Psoas muscle (tissue), 8 donors: ENCODE measurements around the gene DDX24. TPM values are rescaled to one million over a fixed set of nuclear protein-coding genes. Genes with fewer than 3 reads are reported as not detected.

Source experiments
- ATAC-seq, 4 donors: fragments of 200-7000 bp; cut with Tn5 transposase; one replicate each; pipeline ENCODE4 v1.9.1; 2020; ENCODE audit warnings: moderate library complexity in 3 of 4, mild to moderate bottlenecking in 2 of 4
- DNase-seq, 2 donors: peaks; one replicate each; pipeline ENCODE4 v3.0.0-alpha.2; 2020
- H3K27ac ChIP-seq: fragments of 200-600 bp; one replicate; pipeline ENCODE4 v1.8.0; 2022
- H3K27me3 ChIP-seq, 3 donors: fragments of 200-600 bp in 1 of 3; one replicate each; pipeline versions ENCODE4 v1.6.1 to v1.8.0; 2013 to 2022; ENCODE audit warnings: low read length in 2 of 3, mild to moderate bottlenecking in 2 of 3, moderate library complexity in 1 of 3; ENCODE audit not compliant: insufficient read depth in 3 of 3
- H3K36me3 ChIP-seq, 2 donors: fragments of 200-600 bp in 1 of 2; one replicate each; pipeline versions ENCODE4 v1.6.1 to v1.8.0; 2013 to 2022; ENCODE audit warnings: low read depth in 1 of 2, mild to moderate bottlenecking in 1 of 2, moderate library complexity in 1 of 2; ENCODE audit not compliant: insufficient read depth in 1 of 2
- H3K4me1 ChIP-seq: fragments of 200-600 bp; one replicate; pipeline ENCODE4 v1.8.0; 2022
- H3K4me3 ChIP-seq: fragments of 200-600 bp; one replicate; pipeline ENCODE4 v1.8.0; 2022; ENCODE audit warnings: mild to moderate bottlenecking
- H3K9me3 ChIP-seq: fragments of 200-600 bp; one replicate; pipeline ENCODE4 v1.8.0; 2022
- WGBS, 3 donors: extraction: QIAGEN DNeasy Blood & Tissue Kit; methylation state at CpG; one replicate each; pipeline versions ENCODE4 v1.1.6 to v1.1.7; 2013; 5-methylcytosine and 5-hydroxymethylcytosine counted together
- intact Hi-C, 2 donors: fragments of 100-400 bp; cut with DNase I; formaldehyde crosslinking; loops; one replicate each; pipeline versions ENCODE4 v1.11.0 to v1.14.2; 2022
- polyA plus RNA-seq, 3 donors: library from polyadenylated mRNA; stranded (reverse); fragments of 200-250 nt; gene quantifications; one replicate each; pipeline ENCODE4 v1.2.3, GENCODE V29; 2013
- total RNA-seq, 4 donors: library from RNA; stranded (reverse); fragmentation: NEBNext Ultra II Directional in 2 of 4; extraction: Animal tissue kit (Norgen Biotek cat#: 25700) in 2 of 4; gene quantifications; one replicate each; pipeline versions ENCODE4 v1.2.1 to v1.2.4, GENCODE V29; 2021 to 2023
- TF ChIP-seq, protein P1 (sequence below): fragments of 200-600 bp; IDR thresholded peaks from one replicate; pipeline ENCODE4 v1.8.0; 2022; ENCODE audit warnings: antibody characterized with exemption
- donor health status: healthy with polysubstance abuse.
- donor health status: DM: no; HTN: no; CAD: no; lungs with moderate emphysema.
- donor health status: Bipolar disorder and iron deficiency.
- donor health status: healthy.
- donor health status: DM: yes; HTN: yes; CAD: no.
- donor health status: DM: no; HTN: no; CAD: no.
- donor health status: DM: no; HTN: no; CAD: no.
- donor health status: DM: yes; HTN: yes; CAD: no.

Gene DDX24
- total and polyA plus RNA-seq, 7 donors = 66.5 to 190 (median 145) TPM

DNA sequence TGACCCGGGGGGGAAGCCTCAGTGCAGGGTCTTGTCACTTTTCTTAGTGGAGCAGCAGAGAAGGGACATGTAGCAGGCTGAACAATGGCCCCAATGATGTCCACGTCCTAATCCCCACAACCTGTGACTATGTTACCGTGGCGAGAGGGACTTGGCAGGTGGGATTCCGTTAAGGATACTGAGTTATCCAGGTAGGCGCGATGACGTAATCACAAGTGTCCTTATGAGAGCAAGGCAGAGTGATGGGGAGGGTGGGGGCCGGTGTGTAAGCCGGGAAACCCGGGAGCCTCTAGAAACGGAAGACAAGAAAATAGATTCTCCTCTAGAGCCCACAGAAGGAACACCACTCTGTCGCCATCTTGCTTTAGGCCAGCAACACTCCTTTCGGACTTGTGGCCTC is 50.4 kb downstream of the DDX24 start:
- no peaks in the 10 kb centered on the region for H3K36me3 ChIP-seq
- WGBS, 3 donors = 86 to 93% (median 87%) methylated on average over 14 of the region's 14 CpGs
- ATAC-seq (no peak), DNase-seq (no peak)
- H3K27me3 ChIP-seq = no peaks in the 10 kb centered on the region
- TF ChIP-seq, protein P1, sequence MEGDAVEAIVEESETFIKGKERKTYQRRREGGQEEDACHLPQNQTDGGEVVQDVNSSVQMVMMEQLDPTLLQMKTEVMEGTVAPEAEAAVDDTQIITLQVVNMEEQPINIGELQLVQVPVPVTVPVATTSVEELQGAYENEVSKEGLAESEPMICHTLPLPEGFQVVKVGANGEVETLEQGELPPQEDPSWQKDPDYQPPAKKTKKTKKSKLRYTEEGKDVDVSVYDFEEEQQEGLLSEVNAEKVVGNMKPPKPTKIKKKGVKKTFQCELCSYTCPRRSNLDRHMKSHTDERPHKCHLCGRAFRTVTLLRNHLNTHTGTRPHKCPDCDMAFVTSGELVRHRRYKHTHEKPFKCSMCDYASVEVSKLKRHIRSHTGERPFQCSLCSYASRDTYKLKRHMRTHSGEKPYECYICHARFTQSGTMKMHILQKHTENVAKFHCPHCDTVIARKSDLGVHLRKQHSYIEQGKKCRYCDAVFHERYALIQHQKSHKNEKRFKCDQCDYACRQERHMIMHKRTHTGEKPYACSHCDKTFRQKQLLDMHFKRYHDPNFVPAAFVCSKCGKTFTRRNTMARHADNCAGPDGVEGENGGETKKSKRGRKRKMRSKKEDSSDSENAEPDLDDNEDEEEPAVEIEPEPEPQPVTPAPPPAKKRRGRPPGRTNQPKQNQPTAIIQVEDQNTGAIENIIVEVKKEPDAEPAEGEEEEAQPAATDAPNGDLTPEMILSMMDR = no peak
- no peaks in the 10 kb centered on the region for H3K9me3 ChIP-seq
- intact Hi-C loops = no loop called here
- no peak overlapping the region for H3K27ac ChIP-seq
- H3K4me1 ChIP-seq = no peaks in the 10 kb centered on the region
- H3K4me3 ChIP-seq = no peak overlapping the region

DNA sequence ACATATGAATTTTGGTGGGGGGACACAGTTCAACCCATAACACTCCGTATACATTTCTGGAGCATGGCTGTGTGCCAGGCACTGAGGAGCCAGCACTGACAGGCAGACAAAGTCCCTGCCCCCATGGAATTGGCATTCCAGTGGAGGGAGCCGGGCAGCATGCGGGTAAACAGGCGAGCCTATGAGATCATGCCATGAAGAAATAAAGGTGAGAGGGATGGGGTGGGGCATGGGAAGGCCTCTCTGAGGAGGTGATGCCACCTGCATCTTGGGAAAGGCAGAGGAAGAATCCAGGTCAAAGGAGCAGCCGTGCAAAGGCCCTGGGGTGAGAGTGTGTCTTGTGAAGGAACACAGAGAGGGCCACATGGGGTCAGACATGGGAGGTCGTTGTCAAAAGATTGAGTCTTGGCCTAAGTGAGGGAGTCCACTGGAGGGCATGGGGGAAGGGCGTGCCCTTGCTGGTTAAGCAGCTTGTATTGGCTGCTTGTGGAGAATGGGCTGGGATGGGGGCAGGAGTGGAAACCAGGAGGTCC is 51.3 kb downstream of the DDX24 start:
- 89 to 92% (median 89%) methylated on average over 7 of the region's 7 CpGs for WGBS, 3 donors
- ATAC-seq (no peak), DNase-seq (no peak)
- TF ChIP-seq, protein P1 = no peak
- Histone ChIP-seq H3K4me3 (no peak overlapping the region), H3K4me1 (no peaks in the 10 kb centered on the region), H3K9me3 (no peaks in the 10 kb centered on the region), H3K27me3 (no peaks in the 10 kb centered on the region), H3K36me3 (no peaks in the 10 kb centered on the region), H3K27ac (no peak overlapping the region)
- intact Hi-C loops = loop anchor here in 1 of 2 donors (10.0 kb wide), 1 partner anchor 375 kb away; no protein-coding TSS in a partner anchor

DNA sequence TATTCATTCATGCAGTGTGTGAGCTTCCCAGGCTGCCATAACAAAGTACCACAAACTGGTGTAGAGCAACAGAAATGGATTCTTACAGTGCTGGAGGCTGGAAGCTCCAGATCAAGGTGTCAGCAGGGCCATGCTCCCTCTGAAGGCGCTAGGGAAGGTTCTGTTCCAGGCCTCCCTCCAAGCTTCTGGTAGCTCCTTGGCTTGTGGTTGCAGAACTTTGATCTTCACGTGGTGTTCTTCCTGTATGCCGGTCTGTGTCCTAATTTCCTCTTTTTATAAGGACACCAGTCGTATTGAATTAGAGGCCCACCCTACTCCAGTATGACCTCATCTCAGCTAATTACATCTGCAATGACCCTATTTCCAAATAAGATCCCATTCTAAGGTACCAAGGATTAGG is 51.7 kb downstream of the DDX24 start:
- ATAC-seq = no peak
- intact Hi-C loops = loop anchor here in 1 of 2 donors (10.0 kb wide), 1 partner anchor 374 kb away; no protein-coding TSS in a partner anchor
- no peak for DNase-seq
- no peaks in the 10 kb centered on the region for H3K4me1 ChIP-seq
- no peak overlapping the region for H3K27ac ChIP-seq
- H3K27me3 ChIP-seq = no peaks in the 10 kb centered on the region
- TF ChIP-seq, protein P1 = no peak
- no peaks in the 10 kb centered on the region for H3K36me3 ChIP-seq
- no peaks in the 10 kb centered on the region for H3K9me3 ChIP-seq
- H3K4me3 ChIP-seq = no peak overlapping the region
- 60 to 76% (median 62%) methylated on average over 4 of the region's 4 CpGs for WGBS, 3 donors

DNA sequence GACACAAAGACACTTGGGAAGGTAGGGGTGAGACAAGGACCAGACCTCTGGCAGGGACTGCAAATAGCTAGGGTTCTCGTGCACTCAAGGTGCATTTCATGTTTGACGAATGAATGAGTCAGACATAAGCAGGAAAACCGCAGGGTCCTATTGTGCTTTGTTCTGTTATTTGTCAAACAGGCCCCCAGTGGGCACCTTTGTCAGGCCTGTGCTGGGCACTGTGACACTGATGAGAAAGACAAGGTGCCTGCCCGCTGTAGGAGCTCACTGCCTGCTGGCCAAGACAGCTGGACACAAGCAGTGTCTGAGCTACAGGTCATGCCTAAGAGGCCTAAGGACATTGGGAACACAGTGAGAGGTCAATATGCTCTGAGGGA is 52.6 kb downstream of the DDX24 start:
- Histone ChIP-seq H3K27ac (no peak overlapping the region), H3K36me3 (no peaks in the 10 kb centered on the region), H3K27me3 (no peaks in the 10 kb centered on the region), H3K9me3 (no peaks in the 10 kb centered on the region), H3K4me3 (no peak overlapping the region), H3K4me1 (no peaks in the 10 kb centered on the region)
- intact Hi-C loops = loop anchor here in 1 of 2 donors (10.0 kb wide), 1 partner anchor 374 kb away; no protein-coding TSS in a partner anchor
- TF ChIP-seq, protein P1 = no peak
- 80 to 89% (median 87%) methylated on average over 4 of the region's 4 CpGs for whole genome bisulfite sequencing, 3 donors
- ATAC-seq (no peak), DNase-seq (peak in 1 of 2 donors; percentile 17)
